ENCODE results near the gene FAM227A.
"Not testable (repeated sequence)": the region's sequence is repeated elsewhere in the genome, so short reads cannot be mapped to it uniquely, and the experiment has no call there.

Gene FAM227A

GRCh38 chr22:38610234-38610633, 46.0 kb downstream of the FAM227A start:
- DNase-seq: no peak

- DNase-seq: no peak
Measured at GRCh38 chr22:38608992-38609750, 47.0 kb downstream of the FAM227A start.

- DNase-seq: no peak
Measured at GRCh38 chr22:38607680-38608079, 48.5 kb downstream of the FAM227A start.

GRCh38 chr22:38602166-38602565, 54.0 kb downstream of the FAM227A start:
- no peak for DNase-seq

- no peak for DNase-seq
Measured at GRCh38 chr22:38601221-38601764, 54.9 kb downstream of the FAM227A start.

- DNase-seq: no peak
Measured at GRCh38 chr22:38599466-38599865, 56.7 kb downstream of the FAM227A start.

GRCh38 chr22:38582923-38583322, 73.3 kb downstream of the FAM227A start:
- DNase-seq: not testable (repeated sequence)

GRCh38 chr22:38578505-38578904, 77.7 kb downstream of the FAM227A start:
- no peak for DNase-seq

- DNase-seq: peak in 1 of 2 experiments; percentile 23
Measured at GRCh38 chr22:38572065-38572464, 84.1 kb downstream of the FAM227A start.

GRCh38 chr22:38570779-38571364, 85.3 kb downstream of the FAM227A start:
- peak in 1 of 2 experiments; percentile 40 for DNase-seq

- DNase-seq: peak; percentile 16 to 20
Measured at GRCh38 chr22:38569972-38570778, 86.0 kb downstream of the FAM227A start, which contains the start of gene DMC1. Gene DMC1, minus strand, starts transcription at chr22:38570183. Its CDS starts 1,927 bp downstream, at chr22:38568256.

- DNase-seq: no peak
Measured at GRCh38 chr22:38569181-38569971, 86.8 kb downstream of the FAM227A start.

GRCh38 chr22:38567531-38568285, 88.5 kb downstream of the FAM227A start:
- DNase-seq: no peak

GRCh38 chr22:38566726-38567504, 89.3 kb downstream of the FAM227A start:
- DNase-seq: peak in 1 of 2 experiments; percentile 28

GRCh38 chr22:38565441-38565840, 90.8 kb downstream of the FAM227A start:
- DNase-seq: no peak

GRCh38 chr22:38564669-38565068, 91.5 kb downstream of the FAM227A start:
- no peak for DNase-seq

GRCh38 chr22:38554281-38554680, 101.9 kb downstream of the FAM227A start:
- DNase-seq: no peak

GRCh38 chr22:38549101-38549894, 106.9 kb downstream of the FAM227A start:
- DNase-seq: no peak

GRCh38 chr22:38540701-38541100, 115.5 kb downstream of the FAM227A start:
- DNase-seq: no peak

Measured in cerebellar nuclear complex (tissue), 1 donor.